GM10847 (cell line): ENCODE measurements around the gene DLG4.

Experiments used
- POLR2A ChIP-seq: IDR thresholded peaks from 2 replicates; pipeline ENCODE4 v1.6.1; 2011; ENCODE audit not compliant: insufficient read length; ENCODE audit errors: extremely low read depth

The DLG4 gene

GRCh38 chr17:7224661-7225111 lies 5.0 kb upstream of the DLG4 start:
- TF ChIP-seq POLR2A: no peak

- TF ChIP-seq POLR2A: no peak
Measured at GRCh38 chr17:7224110-7224509, 4.5 kb upstream of the DLG4 start.

DNA sequence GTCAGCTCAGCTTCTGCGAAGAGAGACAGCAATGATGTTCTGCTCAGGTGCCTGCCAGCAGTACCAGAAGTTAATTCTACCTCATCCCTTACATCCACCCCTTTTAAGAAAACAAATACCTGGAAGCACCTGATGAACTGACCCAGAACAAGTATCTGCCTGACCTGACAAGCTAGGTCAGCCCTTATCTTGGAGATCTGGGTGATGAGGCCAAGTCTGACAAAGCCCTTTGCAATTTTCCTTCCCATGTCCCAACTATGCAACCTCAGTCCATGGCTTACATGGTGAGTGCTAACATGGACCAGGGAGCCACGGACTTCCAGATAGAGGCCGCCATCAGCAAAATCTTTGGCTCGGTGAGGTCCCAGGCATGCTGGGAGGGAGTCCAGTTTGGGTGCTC lies 3.7 kb upstream of the DLG4 start:
- no peak for TF ChIP-seq POLR2A

- TF ChIP-seq POLR2A: no peak
Measured at GRCh38 chr17:7222972-7223292, 3.3 kb upstream of the DLG4 start.

DNA sequence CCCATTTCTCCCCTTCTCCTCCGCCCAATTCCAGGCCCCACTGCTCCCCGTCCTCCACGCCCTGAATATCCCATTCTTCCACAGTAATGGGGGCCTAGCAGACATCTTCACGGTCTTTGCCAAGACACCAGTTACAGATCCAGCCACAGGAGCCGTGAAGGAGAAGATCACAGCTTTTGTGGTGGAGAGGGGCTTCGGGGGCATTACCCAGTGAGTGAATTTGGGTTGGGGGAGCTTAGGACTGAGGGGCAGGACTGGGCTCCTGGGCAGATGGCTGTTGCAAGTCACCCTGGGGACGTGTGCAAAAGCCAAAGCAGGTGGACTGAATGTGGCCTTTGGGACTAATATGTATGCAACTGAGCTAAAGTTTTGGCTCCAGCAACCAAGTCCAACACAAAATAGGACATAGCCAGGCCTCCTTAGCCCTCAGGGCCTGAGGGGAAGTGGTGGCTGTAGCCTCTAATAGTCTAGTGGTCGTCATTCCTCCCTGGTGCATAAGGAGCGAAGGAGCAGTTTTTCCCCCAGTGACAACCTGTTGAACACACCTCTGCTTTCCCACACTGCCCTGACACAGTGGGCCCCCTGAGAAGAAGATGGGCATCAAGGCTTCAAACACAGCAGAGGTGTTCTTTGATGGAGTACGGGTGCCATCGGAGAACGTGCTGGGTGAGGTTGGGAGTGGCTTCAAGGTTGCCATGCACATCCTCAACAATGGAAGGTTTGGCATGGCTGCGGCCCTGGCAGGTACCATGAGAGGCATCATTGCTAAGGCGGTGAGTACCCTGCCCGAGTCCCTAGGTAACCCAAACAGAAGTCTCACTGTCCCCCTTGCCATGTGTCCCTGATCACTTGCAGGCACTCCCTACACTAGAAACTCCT lies 2.7 kb upstream of the DLG4 start:
- TF ChIP-seq POLR2A: no peak

GRCh38 chr17:7221278-7222092 lies 1.8 kb upstream of the DLG4 start:
- TF ChIP-seq POLR2A: no peak

- TF ChIP-seq POLR2A: peak; percentile 17
Measured at GRCh38 chr17:7220593-7221277, 1.1 kb upstream of the DLG4 start.

DNA sequence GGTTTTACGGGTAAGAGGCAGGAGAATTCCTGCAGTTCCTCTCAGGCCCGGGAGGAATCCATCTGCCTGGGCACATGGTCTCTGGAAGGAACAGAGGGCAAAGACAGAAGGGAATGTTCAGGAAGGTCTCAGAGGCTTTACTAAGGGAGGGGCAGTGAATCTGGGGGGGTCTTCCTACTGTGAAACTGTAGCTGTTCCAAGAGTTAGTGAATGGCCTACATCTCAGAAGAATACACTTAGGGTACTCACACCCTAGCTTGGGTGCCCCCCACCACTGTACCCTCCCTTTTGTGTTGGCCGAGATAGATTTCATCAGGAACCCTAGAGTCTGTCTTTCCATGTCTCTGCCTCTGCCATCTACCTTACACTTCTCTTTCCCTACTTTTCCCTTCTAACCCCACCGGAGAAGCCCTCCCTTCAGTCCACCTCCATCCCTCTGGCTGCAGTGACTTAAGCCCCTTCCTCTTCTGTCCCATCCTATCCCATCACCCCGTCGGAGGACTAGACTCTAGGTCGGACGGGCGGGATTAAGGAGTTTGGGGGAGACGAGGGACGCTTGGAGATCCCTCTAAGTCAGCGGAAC lies 316 bp downstream of the DLG4 start:
- no peak for TF ChIP-seq POLR2A

DNA sequence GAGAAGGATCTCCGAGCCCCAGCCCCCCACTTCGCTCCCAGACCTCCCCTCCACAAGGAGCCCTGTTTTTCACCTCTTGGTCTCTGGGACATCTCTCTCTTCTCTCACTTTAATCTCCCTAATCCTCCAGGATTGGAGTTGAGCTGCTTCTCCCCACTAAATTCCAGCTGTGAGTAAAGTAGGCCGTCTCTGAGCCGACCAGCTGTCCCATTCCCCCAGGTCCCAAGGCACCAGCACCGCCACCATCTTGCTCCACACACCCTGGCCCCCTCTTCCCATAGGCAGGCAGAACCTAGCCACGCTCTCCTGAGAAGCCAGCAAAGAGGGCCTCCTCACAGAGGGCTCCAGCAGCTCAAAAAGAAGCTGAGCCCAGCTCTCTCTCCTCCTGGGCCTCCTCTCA lies 878 bp downstream of the DLG4 start:
- no peak for TF ChIP-seq POLR2A

DNA sequence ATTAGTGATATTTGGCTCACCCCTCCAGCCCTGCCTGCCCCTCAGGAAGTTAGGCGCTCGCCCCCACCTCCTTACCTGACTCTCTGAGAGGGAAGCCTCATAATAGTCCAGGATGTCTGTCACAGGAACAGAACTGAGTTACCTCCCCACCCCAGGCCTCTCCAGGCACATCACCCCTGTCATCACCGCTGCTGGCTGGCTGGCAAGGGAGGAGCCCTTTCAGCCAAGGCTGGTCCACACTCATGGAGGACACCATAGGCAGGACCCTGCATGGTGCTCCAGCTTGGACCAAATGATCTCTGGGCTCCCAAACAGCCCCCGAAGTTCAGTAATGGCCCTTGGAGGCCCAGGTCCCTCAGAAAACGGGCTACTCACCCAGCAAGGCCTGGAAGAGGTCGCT lies 1.5 kb downstream of the DLG4 start:
- no peak for TF ChIP-seq POLR2A

DNA sequence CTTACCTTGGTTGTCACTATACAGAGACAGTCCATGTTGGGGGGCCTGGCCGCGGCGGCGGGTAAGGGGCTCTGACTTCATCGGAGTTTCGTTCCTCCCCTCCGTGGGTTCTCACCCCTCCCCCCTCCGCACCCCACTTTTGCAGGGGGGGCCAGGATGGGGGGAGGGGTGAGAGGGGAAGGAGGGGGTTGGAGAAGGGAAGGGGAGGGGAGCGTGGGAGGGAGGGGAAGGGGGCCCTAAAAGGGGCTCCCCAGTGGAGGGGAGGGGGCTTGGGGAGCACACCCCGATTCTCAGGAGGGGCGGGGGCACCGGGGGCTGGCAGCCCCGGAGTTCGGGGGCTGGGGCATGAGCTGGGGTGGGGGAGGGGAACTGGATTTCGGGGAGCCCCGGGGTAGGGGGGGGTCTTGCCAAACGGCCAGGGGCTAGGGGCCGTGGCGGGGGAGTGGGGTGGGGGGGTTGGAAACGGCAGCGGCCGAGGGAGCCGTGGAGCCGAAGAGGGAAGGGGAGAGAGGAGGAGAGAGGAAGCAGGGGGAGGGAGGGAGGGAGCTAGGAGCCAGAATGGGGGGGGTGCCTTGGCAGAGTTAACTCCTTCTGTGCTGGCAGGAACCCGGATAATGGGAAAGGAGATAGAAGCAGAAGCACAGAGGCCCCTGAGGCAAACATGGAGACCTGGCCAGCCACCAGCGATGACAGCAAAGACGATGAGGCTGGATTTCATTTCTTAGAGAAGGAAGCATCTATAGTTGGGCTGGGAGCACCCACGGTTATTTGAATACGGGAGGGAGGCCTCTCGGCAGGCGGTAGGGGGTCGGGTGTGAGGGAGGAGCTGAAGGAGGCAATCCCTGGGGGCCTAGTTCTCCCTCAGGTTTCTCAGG lies 2.3 kb downstream of the DLG4 start:
- TF ChIP-seq POLR2A: no peak

GRCh38 chr17:7216242-7217112 lies 3.2 kb downstream of the DLG4 start:
- no peak for TF ChIP-seq POLR2A

GRCh38 chr17:7215652-7216180 lies 3.9 kb downstream of the DLG4 start:
- no peak for TF ChIP-seq POLR2A

GRCh38 chr17:7215136-7215638 lies 4.4 kb downstream of the DLG4 start:
- no peak for TF ChIP-seq POLR2A
